Endodermal cell (in vitro differentiated cells): ENCODE measurements around the gene VPS4B. TPM values are rescaled to one million over a fixed set of nuclear protein-coding genes. Genes with fewer than 3 reads are reported as not detected.
A peak's percentile ranks its signal among the peaks of the same experiment; 100 is the strongest.

Experiments used
- DNase-seq: peaks from one replicate; pipeline ENCODE4 v3.0.0-alpha.2; 2017
- H3K27ac ChIP-seq: 2 replicates; pipeline ENCODE4 v1.5.1; 2013; ENCODE audit warnings: mild to moderate bottlenecking, low read depth, low read length, moderate library complexity
- H3K27me3 ChIP-seq: 2 replicates; pipeline ENCODE4 v1.6.1; 2013; ENCODE audit warnings: mild to moderate bottlenecking, low read length, moderate library complexity; ENCODE audit not compliant: insufficient read depth, control insufficient read depth, poor library complexity, severe bottlenecking
- H3K36me3 ChIP-seq: 2 replicates; pipeline ENCODE4 v1.7.0; 2013; ENCODE audit warnings: mild to moderate bottlenecking, low read length, moderate library complexity; ENCODE audit not compliant: control insufficient read depth, insufficient read depth
- H3K4me1 ChIP-seq: one replicate; pipeline ENCODE4 v1.7.0; 2013; ENCODE audit warnings: low read length; ENCODE audit not compliant: control insufficient read depth, insufficient read depth
- H3K4me3 ChIP-seq: 2 replicates; pipeline ENCODE4 v1.5.1; 2013; ENCODE audit warnings: mild to moderate bottlenecking, low read length, moderate library complexity
- H3K9ac ChIP-seq: 2 replicates; pipeline ENCODE4 v1.6.1; 2013; ENCODE audit warnings: mild to moderate bottlenecking, low read length, moderate library complexity; ENCODE audit not compliant: poor library complexity, severe bottlenecking; ENCODE audit errors: extremely low read depth
- H3K9me3 ChIP-seq: 2 replicates; pipeline ENCODE4 v1.6.1; 2013; ENCODE audit warnings: mild to moderate bottlenecking, low read length, moderate library complexity; ENCODE audit not compliant: control insufficient read depth
- H3K27ac Mint-ChIP-seq: 2 replicates; pipeline ENCODE4 v1.8.0; 2020; ENCODE audit warnings: mixed read lengths
- H3K27me3 Mint-ChIP-seq: 2 replicates; pipeline ENCODE4 v1.8.0; 2021; ENCODE audit warnings: mild to moderate bottlenecking, mixed read lengths; ENCODE audit not compliant: insufficient read depth
- H3K36me3 Mint-ChIP-seq: 2 replicates; pipeline ENCODE4 v1.8.0; 2020; ENCODE audit warnings: low read depth, mixed read lengths
- H3K4me1 Mint-ChIP-seq: 2 replicates; pipeline ENCODE4 v1.8.0; 2020; ENCODE audit warnings: mixed read lengths
- H3K4me3 Mint-ChIP-seq: 2 replicates; pipeline ENCODE4 v1.8.0; 2020; ENCODE audit warnings: mild to moderate bottlenecking, moderate library complexity, mixed read lengths
- H3K9me3 Mint-ChIP-seq: 2 replicates; pipeline ENCODE4 v1.8.0; 2020; ENCODE audit warnings: mild to moderate bottlenecking, mixed read lengths
- WGBS, 2 experiments: methylation state at CpG; one replicate each; pipeline versions ENCODE4 v1.1.5 to v1.1.7; 2013; ENCODE audit warnings: missing lambda C conversion rate in 2 of 2, mixed read lengths in 1 of 2; ENCODE audit not compliant: insufficient coverage in 1 of 2, insufficient read length in 1 of 2; 5-methylcytosine and 5-hydroxymethylcytosine counted together
- total RNA-seq, 2 donors: library from RNA; stranded (reverse); fragmentation: NEBNext Ultra II Directional in 1 of 2; extraction: Animal tissue kit (Norgen Biotek cat#: 25700) in 1 of 2; gene quantifications; 2 replicates in 1 of 2; 3 replicates in 1 of 2; pipeline ENCODE4 v1.2.1, GENCODE V29; 2021
- TF ChIP-seq, protein P1 (sequence below): fragments of 200-600 bp; sonication (generic); conservative IDR thresholded peaks from 2 replicates; pipeline ENCODE4 v1.5.0; 2021; ENCODE audit warnings: antibody characterized with exemption, mild to moderate bottlenecking

VPS4B gene
- total RNA-seq, 2 donors from 2014 or later, result 44.7 to 46.1 TPM

DNA sequence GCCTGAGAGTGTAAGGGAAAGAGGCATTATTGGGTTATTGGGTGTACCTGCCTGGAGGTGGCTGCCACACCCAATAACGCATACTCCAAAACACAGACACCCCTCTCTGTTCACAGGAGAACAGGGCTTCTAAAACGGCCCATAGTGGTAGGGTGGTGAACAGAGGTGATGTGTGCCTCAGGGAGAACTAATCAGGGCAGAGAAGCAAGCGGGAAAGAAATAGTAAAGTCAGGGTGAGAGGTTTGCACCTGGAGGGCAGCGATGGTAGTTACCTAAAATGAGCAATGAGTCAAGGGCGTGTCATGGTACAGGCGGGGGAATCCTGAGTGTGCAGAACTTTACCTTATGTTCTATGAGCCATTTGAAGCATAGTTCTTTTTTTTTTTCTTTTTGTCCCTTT, 21.6 kb upstream of the VPS4B start:
- H3K36me3 Mint-ChIP-seq, result no peaks in the 10 kb centered on the region
- Histone ChIP-seq H3K9ac (no peak overlapping the region), H3K36me3 (no peaks in the 10 kb centered on the region), H3K27me3 (no peaks in the 10 kb centered on the region), H3K9me3 (no peaks in the 10 kb centered on the region), H3K4me3 (no peak overlapping the region), H3K4me1 (no peaks in the 10 kb centered on the region), H3K27ac (no peak overlapping the region)
- no peaks in the 10 kb centered on the region for H3K27me3 Mint-ChIP-seq
- H3K27ac Mint-ChIP-seq, result no peak overlapping the region
- WGBS, 2 experiments, result 96 to 100% methylated on average over 2 to 5 of the region's 6 CpGs
- no peak for DNase-seq
- H3K4me3 Mint-ChIP-seq, result no peak overlapping the region
- no peaks in the 10 kb centered on the region for H3K9me3 Mint-ChIP-seq
- TF ChIP-seq, protein P1, sequence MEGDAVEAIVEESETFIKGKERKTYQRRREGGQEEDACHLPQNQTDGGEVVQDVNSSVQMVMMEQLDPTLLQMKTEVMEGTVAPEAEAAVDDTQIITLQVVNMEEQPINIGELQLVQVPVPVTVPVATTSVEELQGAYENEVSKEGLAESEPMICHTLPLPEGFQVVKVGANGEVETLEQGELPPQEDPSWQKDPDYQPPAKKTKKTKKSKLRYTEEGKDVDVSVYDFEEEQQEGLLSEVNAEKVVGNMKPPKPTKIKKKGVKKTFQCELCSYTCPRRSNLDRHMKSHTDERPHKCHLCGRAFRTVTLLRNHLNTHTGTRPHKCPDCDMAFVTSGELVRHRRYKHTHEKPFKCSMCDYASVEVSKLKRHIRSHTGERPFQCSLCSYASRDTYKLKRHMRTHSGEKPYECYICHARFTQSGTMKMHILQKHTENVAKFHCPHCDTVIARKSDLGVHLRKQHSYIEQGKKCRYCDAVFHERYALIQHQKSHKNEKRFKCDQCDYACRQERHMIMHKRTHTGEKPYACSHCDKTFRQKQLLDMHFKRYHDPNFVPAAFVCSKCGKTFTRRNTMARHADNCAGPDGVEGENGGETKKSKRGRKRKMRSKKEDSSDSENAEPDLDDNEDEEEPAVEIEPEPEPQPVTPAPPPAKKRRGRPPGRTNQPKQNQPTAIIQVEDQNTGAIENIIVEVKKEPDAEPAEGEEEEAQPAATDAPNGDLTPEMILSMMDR, result peak; percentile 13
- no peaks in the 10 kb centered on the region for H3K4me1 Mint-ChIP-seq

DNA sequence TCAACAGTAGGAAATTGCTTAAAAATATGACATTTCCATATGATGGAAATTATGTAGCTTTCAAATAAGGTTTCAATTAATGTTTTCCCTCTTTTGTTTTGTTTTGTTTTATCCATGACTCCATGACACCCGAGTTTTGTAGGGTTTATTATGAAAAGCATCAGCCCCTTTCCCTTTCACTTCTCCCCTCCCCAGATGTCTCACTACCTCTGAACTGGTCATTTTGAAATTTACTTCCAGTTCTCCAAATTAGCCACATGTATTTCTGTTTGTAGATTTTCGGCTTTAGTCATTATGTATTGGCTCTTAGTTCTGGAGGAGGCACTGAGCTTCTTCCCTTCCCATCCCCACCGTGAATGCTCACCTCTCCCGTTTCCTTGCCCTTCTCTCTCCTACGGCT, 18.6 kb upstream of the VPS4B start:
- Histone ChIP-seq H3K9me3 (no peaks in the 10 kb centered on the region), H3K4me1 (no peaks in the 10 kb centered on the region), H3K4me3 (no peak overlapping the region), H3K27me3 (no peaks in the 10 kb centered on the region), H3K27ac (no peak overlapping the region), H3K9ac (no peak overlapping the region), H3K36me3 (no peaks in the 10 kb centered on the region)
- no peak for DNase-seq
- Mint-ChIP-seq H3K9me3 (no peaks in the 10 kb centered on the region), H3K36me3 (no peaks in the 10 kb centered on the region), H3K27ac (no peak overlapping the region), H3K4me1 (no peaks in the 10 kb centered on the region), H3K4me3 (no peak overlapping the region), H3K27me3 (no peaks in the 10 kb centered on the region)
- TF ChIP-seq, protein P1, result no peak
- 89% methylated on average over 5 of the region's 5 CpGs; no CpG with 5 or more reads in 1 of the 2 experiments for WGBS, 2 experiments

DNA sequence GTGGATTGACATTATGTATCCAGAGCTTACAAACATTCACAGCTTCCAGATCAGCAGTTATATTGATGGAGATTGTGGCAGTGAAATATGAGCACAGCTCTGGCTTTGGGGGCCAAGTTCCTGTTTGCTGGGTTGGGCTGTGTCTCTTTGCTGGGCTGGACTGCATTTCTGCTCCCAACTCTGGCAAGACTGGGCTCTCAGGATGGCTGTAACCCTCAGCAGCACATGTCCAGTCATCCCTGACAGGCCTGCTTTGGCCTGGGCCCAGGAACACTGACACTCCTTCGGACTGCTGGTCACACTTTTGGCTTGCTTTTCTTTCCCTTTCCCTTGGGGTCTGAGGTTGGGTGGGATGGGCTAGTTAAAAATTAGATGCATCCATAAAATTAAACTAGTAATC, 17.9 kb upstream of the VPS4B start:
- Histone ChIP-seq H3K4me3 (no peak overlapping the region), H3K9ac (no peak overlapping the region), H3K9me3 (no peaks in the 10 kb centered on the region), H3K4me1 (no peaks in the 10 kb centered on the region), H3K27ac (no peak overlapping the region), H3K36me3 (no peaks in the 10 kb centered on the region), H3K27me3 (no peaks in the 10 kb centered on the region)
- Mint-ChIP-seq H3K4me1 (no peaks in the 10 kb centered on the region), H3K9me3 (no peaks in the 10 kb centered on the region), H3K36me3 (no peaks in the 10 kb centered on the region), H3K4me3 (no peak overlapping the region), H3K27me3 (no peaks in the 10 kb centered on the region), H3K27ac (no peak overlapping the region)
- TF ChIP-seq, protein P1, result no peak
- no peak for DNase-seq
- 82% methylated on average over 1 of the region's 1 CpG; no CpG with 5 or more reads in 1 of the 2 experiments for whole genome bisulfite sequencing, 2 experiments
